HFF-Myc (cell line): Measurements from ENCODE around the gene LGR5.
"Not testable (repeated sequence)": the region's sequence is repeated elsewhere in the genome, so short reads cannot be mapped to it uniquely, and the experiment has no call there.

Source experiments
- DNase-seq: peaks from one replicate; pipeline ENCODE4 v3.0.0-alpha.2; 2011; ENCODE audit warnings: low read depth; ENCODE audit errors: extremely low read depth
- H3K4me3 ChIP-seq: replicated peaks from 2 replicates; pipeline ENCODE4 v1.5.1; 2011; ENCODE audit warnings: low read depth, mild to moderate bottlenecking, control low read depth, low read length
- CTCF ChIP-seq: IDR thresholded peaks from 2 replicates; pipeline ENCODE4 v1.5.1; 2012; ENCODE audit warnings: mild to moderate bottlenecking, low read depth, low read length, control low read depth; ENCODE audit errors: missing control alignments

Gene LGR5

GRCh38 chr12:71478270-71478669 is 38.7 kb downstream of the LGR5 start:
- no peak for DNase-seq
- TF ChIP-seq CTCF, result no peak
- no peak overlapping the region for H3K4me3 ChIP-seq

- TF ChIP-seq CTCF, result no peak
- H3K4me3 ChIP-seq, result no peak overlapping the region
- no peak for DNase-seq
Observed at GRCh38 chr12:71484272-71484905, 44.8 kb downstream of the LGR5 start.

GRCh38 chr12:71490844-71491243 is 51.2 kb downstream of the LGR5 start:
- H3K4me3 ChIP-seq, DNase-seq: not testable (repeated sequence)

- no peak for DNase-seq
- no peak overlapping the region for H3K4me3 ChIP-seq
- no peak for TF ChIP-seq CTCF
Observed at GRCh38 chr12:71492604-71493003, 53.0 kb downstream of the LGR5 start.

- no peak for DNase-seq
- TF ChIP-seq CTCF, result no peak
- H3K4me3 ChIP-seq, result no peak overlapping the region
Observed at GRCh38 chr12:71499834-71500233, 60.2 kb downstream of the LGR5 start.

- DNase-seq, result no peak
- H3K4me3 ChIP-seq, result no peak overlapping the region
- no peak for TF ChIP-seq CTCF
Observed at GRCh38 chr12:71503579-71504391, 64.2 kb downstream of the LGR5 start.

- TF ChIP-seq CTCF, result no peak
- DNase-seq, result no peak
- H3K4me3 ChIP-seq, result no peak overlapping the region
Observed at GRCh38 chr12:71504476-71504875, 64.9 kb downstream of the LGR5 start.
